ENCODE data around the gene NRXN2. TPM values are rescaled to one million over a fixed set of nuclear protein-coding genes. Genes with fewer than 3 reads are reported as not detected.

The NRXN2 gene
- total and polyA plus RNA-seq, 4 donors, result 0.17 to 2.8 (median 1.4) TPM

DNA sequence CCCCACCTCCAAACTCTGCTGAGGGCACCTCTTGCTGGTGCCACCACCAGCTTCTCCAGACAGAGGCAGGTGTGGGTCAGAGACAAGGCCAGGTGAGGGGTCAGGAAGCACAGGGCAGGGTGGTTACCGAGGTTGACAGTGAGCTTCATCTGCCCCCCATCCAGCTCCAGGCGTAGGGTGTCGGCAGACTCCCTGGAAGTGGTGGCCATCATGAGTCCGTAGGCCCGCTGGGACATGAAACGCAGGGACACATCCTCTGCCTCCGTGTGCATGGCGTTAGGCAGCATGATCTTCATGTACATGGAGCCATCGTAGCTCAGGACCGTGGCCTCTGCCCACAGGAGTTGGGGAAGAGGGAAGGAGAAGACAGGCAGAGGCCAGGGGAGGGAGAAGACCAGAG lies 62.8 kb downstream of the NRXN2 start:
- no peaks in the 10 kb centered on the region for H3K27me3 ChIP-seq (ENCODE audit: control insufficient read depth in 4 of 4, insufficient read depth in 4 of 4, low read length in 3 of 4)
- DNase-seq (ENCODE audit: low spot score), result no peak
- TF ChIP-seq SP1 (IDR thresholded peaks at IDR 0.05), result no peak
- WGBS, result 95% methylated on average over 10 of the region's 10 CpGs
- no peaks in the 10 kb centered on the region for H3K36me3 ChIP-seq (ENCODE audit: control insufficient read depth in 4 of 4, insufficient read depth in 3 of 4, low read depth in 1 of 4, low read length in 3 of 4)
- no peaks in the 10 kb centered on the region for H3K9me3 ChIP-seq (ENCODE audit: control insufficient read depth in 4 of 4, low read length in 3 of 4)
- H3K4me3 ChIP-seq (ENCODE audit: low read depth in 1 of 3, low read length in 3 of 3), result no peak overlapping the region
- peaks cover 2 to 30% (median 26%) of the 10 kb centered on the region in 4 donors for H3K4me1 ChIP-seq (ENCODE audit: control insufficient read depth in 4 of 4, insufficient read depth in 4 of 4, low read length in 3 of 4)
- no peak overlapping the region for H3K27ac ChIP-seq (ENCODE audit: low read depth in 1 of 2, low read length in 2 of 2)
- no peak overlapping the region for H3K9ac ChIP-seq (ENCODE audit: low read depth in 1 of 2, low read length in 2 of 2)

DNA sequence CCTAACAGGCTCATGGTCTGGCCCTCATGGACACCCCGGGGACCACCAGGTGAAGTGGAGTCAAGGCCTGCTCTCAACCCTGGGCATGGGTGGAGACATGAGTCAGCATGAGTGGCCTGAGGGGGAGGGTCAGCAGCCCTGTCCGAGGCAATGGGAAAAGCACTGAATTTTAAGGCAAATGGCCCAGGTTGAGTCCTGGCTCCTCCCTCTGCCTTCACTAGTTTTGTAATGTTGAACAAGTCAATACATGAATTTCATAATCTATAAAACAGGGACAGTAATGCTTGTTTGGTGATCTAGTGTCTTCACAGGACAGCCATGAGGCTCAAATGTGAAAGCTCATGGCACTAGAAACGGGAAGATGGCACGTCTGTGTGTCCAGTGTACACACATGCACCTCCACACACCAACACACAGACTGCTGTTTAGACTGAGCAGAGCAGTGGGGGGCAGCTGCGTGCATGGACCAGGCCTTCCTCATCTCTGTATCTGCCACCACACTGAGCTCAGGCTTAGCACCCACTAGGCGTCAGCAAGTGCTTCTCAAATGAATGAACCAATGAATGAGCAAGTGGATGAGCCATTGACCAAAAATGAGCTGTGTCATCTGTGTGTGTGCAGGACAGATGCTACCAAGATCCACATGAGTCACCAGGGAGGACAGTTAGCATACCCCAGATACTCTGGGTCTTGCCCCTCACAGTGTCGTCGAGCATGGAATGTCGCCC lies 63.4 kb downstream of the NRXN2 start:
- Histone ChIP-seq H3K27me3 (ENCODE audit: control insufficient read depth in 4 of 4, insufficient read depth in 4 of 4, low read length in 3 of 4) (no peaks in the 10 kb centered on the region), H3K9me3 (ENCODE audit: control insufficient read depth in 4 of 4, low read length in 3 of 4) (no peaks in the 10 kb centered on the region), H3K4me1 (ENCODE audit: control insufficient read depth in 4 of 4, insufficient read depth in 4 of 4, low read length in 3 of 4) (peaks cover 2 to 33% (median 27%) of the 10 kb centered on the region in 4 donors), H3K9ac (ENCODE audit: low read depth in 1 of 2, low read length in 2 of 2) (no peak overlapping the region), H3K27ac (ENCODE audit: low read depth in 1 of 2, low read length in 2 of 2) (peak overlapping the region in 1 of 2 donors; percentile 54), H3K36me3 (ENCODE audit: control insufficient read depth in 4 of 4, insufficient read depth in 3 of 4, low read depth in 1 of 4, low read length in 3 of 4) (no peaks in the 10 kb centered on the region), H3K4me3 (ENCODE audit: low read depth in 1 of 3, low read length in 3 of 3) (no peak overlapping the region)
- DNase-seq (ENCODE audit: low spot score), result no peak
- WGBS, result 81% methylated on average over 9 of the region's 9 CpGs
- no peak for TF ChIP-seq HNF4G (IDR thresholded peaks at IDR 0.05)
- TF ChIP-seq, protein P1, sequence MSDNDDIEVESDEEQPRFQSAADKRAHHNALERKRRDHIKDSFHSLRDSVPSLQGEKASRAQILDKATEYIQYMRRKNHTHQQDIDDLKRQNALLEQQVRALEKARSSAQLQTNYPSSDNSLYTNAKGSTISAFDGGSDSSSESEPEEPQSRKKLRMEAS (IDR thresholded peaks at IDR 0.05), result no peak

DNA sequence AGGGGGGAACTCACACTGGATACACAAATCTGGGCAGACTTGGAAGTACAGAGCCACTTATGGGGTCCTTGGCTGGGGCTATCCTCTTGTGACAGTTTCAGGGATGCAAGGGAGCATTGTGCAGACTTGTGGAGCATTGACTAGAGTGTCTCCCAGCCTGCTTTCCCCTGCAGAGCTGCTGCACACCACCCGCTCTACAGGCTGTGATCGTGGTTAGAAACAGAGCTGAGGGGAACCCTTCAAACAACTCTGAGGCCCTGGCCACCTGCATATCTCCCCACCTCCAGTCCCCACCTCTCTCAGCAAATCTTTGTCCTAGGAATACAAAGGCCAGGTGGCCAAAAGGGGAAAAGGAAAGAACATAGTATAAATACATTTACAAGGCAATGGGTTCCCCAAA lies 64.7 kb downstream of the NRXN2 start:
- TF ChIP-seq HNF4A (conservative IDR thresholded peaks at IDR 0.05), result no peak
- TF ChIP-seq RXRA (IDR thresholded peaks at IDR 0.05), result no peak
- no peak for TF ChIP-seq FOXA2 (IDR thresholded peaks at IDR 0.05)
- no peak for TF ChIP-seq EGR1 (IDR thresholded peaks at IDR 0.05; ENCODE audit: low read depth in 2 of 2)
- TF ChIP-seq NR2F2 (IDR thresholded peaks at IDR 0.05), result no peak
- TF ChIP-seq FOXA1 (IDR thresholded peaks at IDR 0.05), result no peak
- TF ChIP-seq, protein P2, sequence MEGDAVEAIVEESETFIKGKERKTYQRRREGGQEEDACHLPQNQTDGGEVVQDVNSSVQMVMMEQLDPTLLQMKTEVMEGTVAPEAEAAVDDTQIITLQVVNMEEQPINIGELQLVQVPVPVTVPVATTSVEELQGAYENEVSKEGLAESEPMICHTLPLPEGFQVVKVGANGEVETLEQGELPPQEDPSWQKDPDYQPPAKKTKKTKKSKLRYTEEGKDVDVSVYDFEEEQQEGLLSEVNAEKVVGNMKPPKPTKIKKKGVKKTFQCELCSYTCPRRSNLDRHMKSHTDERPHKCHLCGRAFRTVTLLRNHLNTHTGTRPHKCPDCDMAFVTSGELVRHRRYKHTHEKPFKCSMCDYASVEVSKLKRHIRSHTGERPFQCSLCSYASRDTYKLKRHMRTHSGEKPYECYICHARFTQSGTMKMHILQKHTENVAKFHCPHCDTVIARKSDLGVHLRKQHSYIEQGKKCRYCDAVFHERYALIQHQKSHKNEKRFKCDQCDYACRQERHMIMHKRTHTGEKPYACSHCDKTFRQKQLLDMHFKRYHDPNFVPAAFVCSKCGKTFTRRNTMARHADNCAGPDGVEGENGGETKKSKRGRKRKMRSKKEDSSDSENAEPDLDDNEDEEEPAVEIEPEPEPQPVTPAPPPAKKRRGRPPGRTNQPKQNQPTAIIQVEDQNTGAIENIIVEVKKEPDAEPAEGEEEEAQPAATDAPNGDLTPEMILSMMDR (IDR thresholded peaks at IDR 0.05; ENCODE audit: low read depth, low read length, missing input control), result no peak
- TF ChIP-seq RAD21 (IDR thresholded peaks at IDR 0.05), result no peak
- TF ChIP-seq, protein P1 (IDR thresholded peaks at IDR 0.05), result no peak
- no peak for TF ChIP-seq YY1 (IDR thresholded peaks at IDR 0.05)
- TF ChIP-seq, protein P3, sequence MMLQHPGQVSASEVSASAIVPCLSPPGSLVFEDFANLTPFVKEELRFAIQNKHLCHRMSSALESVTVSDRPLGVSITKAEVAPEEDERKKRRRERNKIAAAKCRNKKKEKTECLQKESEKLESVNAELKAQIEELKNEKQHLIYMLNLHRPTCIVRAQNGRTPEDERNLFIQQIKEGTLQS (IDR thresholded peaks at IDR 0.05), result no peak
- TF ChIP-seq SP1 (IDR thresholded peaks at IDR 0.05), result no peak
- no peak for TF ChIP-seq HNF4G (IDR thresholded peaks at IDR 0.05)
- Histone ChIP-seq H3K27ac (ENCODE audit: low read depth in 1 of 2, low read length in 2 of 2) (no peak overlapping the region), H3K27me3 (ENCODE audit: control insufficient read depth in 4 of 4, insufficient read depth in 4 of 4, low read length in 3 of 4) (no peaks in the 10 kb centered on the region), H3K36me3 (ENCODE audit: control insufficient read depth in 4 of 4, insufficient read depth in 3 of 4, low read depth in 1 of 4, low read length in 3 of 4) (no peaks in the 10 kb centered on the region), H3K9me3 (ENCODE audit: control insufficient read depth in 4 of 4, low read length in 3 of 4) (no peaks in the 10 kb centered on the region), H3K9ac (ENCODE audit: low read depth in 1 of 2, low read length in 2 of 2) (no peak overlapping the region), H3K4me3 (ENCODE audit: low read depth in 1 of 3, low read length in 3 of 3) (no peak overlapping the region), H3K4me1 (ENCODE audit: control insufficient read depth in 4 of 4, insufficient read depth in 4 of 4, low read length in 3 of 4) (peaks cover 2 to 38% (median 27%) of the 10 kb centered on the region in 4 donors)
- DNase-seq (ENCODE audit: low spot score), result no peak
- WGBS, result 94% methylated on average over 2 of the region's 2 CpGs

All from liver (tissue), 9 donors.